Heart right ventricle (tissue), 16 donors: ENCODE measurements around the gene LIMK2. TPM values are rescaled to one million over a fixed set of nuclear protein-coding genes. Genes with fewer than 3 reads are reported as not detected.
"Not testable (repeated sequence)": the region's sequence is repeated elsewhere in the genome, so short reads cannot be mapped to it uniquely, and the experiment has no call there.

Experiments
- ATAC-seq, 8 donors: fragments of 200-7000 bp; cut with Tn5 transposase; one replicate each; pipeline ENCODE4 v1.9.1; 2020; ENCODE audit warnings: mild to moderate bottlenecking in 8 of 8, moderate library complexity in 8 of 8, moderate number of reproducible peaks in 1 of 8
- DNase-seq, 2 donors: peaks; one replicate each; pipeline ENCODE4 v3.0.0-alpha.2; 2020
- H3K27ac ChIP-seq, 10 donors: fragments of 200-600 bp; sonication (generic) in 2 of 10; one replicate each; pipeline versions ENCODE4 v1.5.0 to v1.8.0; 2020 to 2022; ENCODE audit warnings: mild to moderate bottlenecking in 3 of 10
- H3K27me3 ChIP-seq, 7 donors: fragments of 200-600 bp; one replicate each; pipeline ENCODE4 v1.8.0; 2021 to 2022; ENCODE audit warnings: mild to moderate bottlenecking in 2 of 7
- H3K36me3 ChIP-seq, 9 donors: fragments of 200-600 bp; sonication (generic) in 1 of 9; one replicate each; pipeline versions ENCODE4 v1.5.0 to v1.8.0; 2020 to 2022; ENCODE audit warnings: mild to moderate bottlenecking in 2 of 9
- H3K4me1 ChIP-seq, 9 donors: fragments of 200-600 bp; sonication (generic) in 1 of 9; one replicate each; pipeline versions ENCODE4 v1.5.0 to v1.8.0; 2020 to 2022; ENCODE audit warnings: mild to moderate bottlenecking in 4 of 9
- H3K4me3 ChIP-seq, 10 donors: fragments of 200-600 bp; sonication (generic) in 2 of 10; one replicate each; pipeline versions ENCODE4 v1.5.0 to v1.8.0; 2020 to 2022; ENCODE audit warnings: mild to moderate bottlenecking in 7 of 10, moderate library complexity in 2 of 10
- H3K9me3 ChIP-seq, 11 donors: fragments of 200-600 bp in 10 of 11; sonication (generic) in 2 of 11; one replicate each; pipeline versions ENCODE4 v1.5.0 to v1.8.0; 2013 to 2022; ENCODE audit warnings: mild to moderate bottlenecking in 2 of 11, control low read depth in 1 of 11, moderate library complexity in 1 of 11
- CTCF ChIP-seq, 9 donors: fragments of 200-600 bp; sonication (generic) in 2 of 9; IDR thresholded peaks; one replicate each; pipeline versions ENCODE4 v1.5.0 to v1.8.0; 2021 to 2022; ENCODE audit warnings: antibody characterized with exemption in 9 of 9, mild to moderate bottlenecking in 5 of 9, moderate library complexity in 1 of 9
- WGBS, 2 donors: extraction: QIAGEN DNeasy Blood & Tissue Kit; methylation state at CpG; one replicate each; pipeline ENCODE4 v1.1.7; 2013; ENCODE audit warnings: inconsistent platforms in 1 of 2; 5-methylcytosine and 5-hydroxymethylcytosine counted together
- intact Hi-C, 10 donors: fragments of 100-400 bp; cut with DNase I; formaldehyde crosslinking; loops; one replicate each; pipeline versions ENCODE4 v1.11.1 to v1.14.2; 2022
- polyA plus RNA-seq, 2 donors: library from polyadenylated mRNA; stranded (reverse); fragments of 200-250 nt; gene quantifications; one replicate each; pipeline ENCODE4 v1.2.3, GENCODE V29; 2013
- total RNA-seq, 10 donors: library from RNA; stranded (reverse); fragmentation: NEBNext Ultra II Directional in 3 of 10; extraction: Animal tissue kit (Norgen Biotek cat#: 25700) in 3 of 10; gene quantifications; one replicate each; pipeline versions ENCODE4 v1.2.1 to v1.2.4, GENCODE V29; 2021 to 2023
- donor health status: Arrhythmogenic right ventricular cardiomyopathy.
- donor health status: ischemic (EF 13 %, LVEDD 7.1; RV severe dilation, severe dysfunction).
- donor health status: healthy with polysubstance abuse.
- donor health status: DM: no; HTN: yes; CAD: no.
- donor health status: DM: no; HTN: no; CAD: no.
- donor health status: ischemic (EF 25% LVEDD 6.9; RV normal size, moderate dysfunction).
- donor health status: ischemic (EF 25% LVEDD 5.7; RV mildly dilated, moderate dysfunction).
- donor health status: healthy.
- donor health status: DM: yes; HTN: yes; CAD: no.
- donor health status: Ischemic cardiomyopathy.
- donor health status: ischemic (EF 35%, LVEDD 5.7; RV mildly dilated, moderate dysfunction).
- donor health status: nonischemic (EF 11% LVEDD 7.7; RV severe dilation, severe dysfunction).
- donor health status: DM: yes; HTN: yes; CAD: no.
- donor health status: PGD.
- donor health status: ischemic (EF 29% LVEDD 5.4; RV normal size, mild dysfunction).
- donor health status: nonischemic (EF 23%, LVEDD 6.1; RV moderate dilation, normal function).

Gene LIMK2
- total and polyA plus RNA-seq, 12 donors = 6.0 to 18.8 (median 9.7) TPM

GRCh38 chr22:31233001-31233400 lies 20.9 kb downstream of the LIMK2 start:
- H3K4me3 ChIP-seq = no peak overlapping the region
- 81 to 93% methylated on average over 3 of the region's 3 CpGs for WGBS, 2 donors
- intact Hi-C loops = loop anchor here in 6 of 10 donors (5.0 to 10.0 kb wide), 5 partner anchors 128 to 288 kb away; partner anchors contain the start of genes MORC2 (in 1 of the 6), SELENOM (in 1 of the 6), SMTN (in 1 of the 6) and TUG1 (in 1 of the 6)
- no peak for ATAC-seq
- no peak for TF ChIP-seq CTCF (IDR thresholded peaks at IDR 0.05)
- no peak for DNase-seq
- no peaks in the 10 kb centered on the region for H3K9me3 ChIP-seq
- no peaks in the 10 kb centered on the region for H3K27me3 ChIP-seq
- H3K36me3 ChIP-seq = peaks cover 0 to 7% (median 0%) of the 10 kb centered on the region in 9 donors
- H3K27ac ChIP-seq = peak overlapping the region in 4 of 10 donors; percentile 27 to 94 (median 88)
- peaks cover 7 to 88% (median 56%) of the 10 kb centered on the region in 9 donors for H3K4me1 ChIP-seq

GRCh38 chr22:31235081-31235480 lies 23.0 kb downstream of the LIMK2 start:
- TF ChIP-seq CTCF (IDR thresholded peaks at IDR 0.05) = no peak
- DNase-seq (peak in 1 of 2 donors; percentile 36), ATAC-seq (peak in 4 of 8 donors; percentile 28 to 42 (median 30))
- no peaks in the 10 kb centered on the region for H3K9me3 ChIP-seq
- intact Hi-C loops = loop anchor here in 5 of 10 donors (10.0 kb wide), 3 partner anchors 130 to 290 kb away; partner anchors contain the start of genes SELENOM (in 1 of the 5) and SMTN (in 1 of the 5)
- peak overlapping the region in 1 of 10 donors; percentile 36 for H3K4me3 ChIP-seq
- H3K36me3 ChIP-seq = peaks cover 0 to 4% (median 0%) of the 10 kb centered on the region in 9 donors
- WGBS, 2 donors = 60 to 64% methylated on average over 3 of the region's 3 CpGs
- H3K4me1 ChIP-seq = peaks cover 0 to 86% (median 44%) of the 10 kb centered on the region in 9 donors
- peak overlapping the region in 6 of 10 donors; percentile 10 to 94 (median 45) for H3K27ac ChIP-seq
- no peaks in the 10 kb centered on the region for H3K27me3 ChIP-seq

GRCh38 chr22:31236044-31236443 lies 23.9 kb downstream of the LIMK2 start:
- Histone ChIP-seq H3K4me3 (peak overlapping the region in 1 of 10 donors; percentile 36), H3K36me3 (peaks cover 0 to 11% (median 0%) of the 10 kb centered on the region in 9 donors), H3K27ac (peak overlapping the region in 3 of 10 donors; percentile 10 to 94 (median 46)), H3K4me1 (peaks cover 0 to 82% (median 34%) of the 10 kb centered on the region in 9 donors)
- not testable (repeated sequence) for H3K9me3 ChIP-seq, DNase-seq, ATAC-seq, H3K27me3 ChIP-seq
- WGBS, 2 donors = 99% methylated on average over 4 of the region's 4 CpGs
- intact Hi-C loops = loop anchor here in 5 of 10 donors (10.0 kb wide), 3 partner anchors 131 to 291 kb away; partner anchors contain the start of genes SELENOM (in 1 of the 5) and SMTN (in 1 of the 5)

- intact Hi-C loops = loop anchor here in 5 of 10 donors (10.0 kb wide), 3 partner anchors 133 to 293 kb away; partner anchors contain the start of genes SELENOM (in 1 of the 5) and SMTN (in 1 of the 5)
- H3K27me3 ChIP-seq = no peaks in the 10 kb centered on the region
- WGBS, 2 donors = 92 to 97% methylated on average over 1 of the region's 1 CpG
These were observed 26.0 kb downstream of the LIMK2 start for GRCh38 chr22:31238057-31238456.

More at GRCh38 chr22:31238057-31238456, 26.0 kb downstream of the LIMK2 start:
- DNase-seq = no peak
- H3K4me1 ChIP-seq = peaks cover 0 to 68% (median 20%) of the 10 kb centered on the region in 9 donors
- ATAC-seq = no peak
- no peak for TF ChIP-seq CTCF (IDR thresholded peaks at IDR 0.05)
- no peaks in the 10 kb centered on the region for H3K9me3 ChIP-seq
- H3K27ac ChIP-seq = peak overlapping the region in 1 of 10 donors; percentile 52
- peaks cover 0 to 28% (median 0%) of the 10 kb centered on the region in 9 donors for H3K36me3 ChIP-seq
- no peak overlapping the region for H3K4me3 ChIP-seq
